Activated CD4-positive, alpha-beta T cell treated with anti-CD3 and anti-CD28 coated beads, Interleukin-2, amount 50 U/mL, for 1 hour (primary cell): Measurements from ENCODE around the gene AR.

Source experiments
- DNase-seq: peaks from one replicate; pipeline ENCODE4 v3.0.0-alpha.2; 2020

AR gene

DNA sequence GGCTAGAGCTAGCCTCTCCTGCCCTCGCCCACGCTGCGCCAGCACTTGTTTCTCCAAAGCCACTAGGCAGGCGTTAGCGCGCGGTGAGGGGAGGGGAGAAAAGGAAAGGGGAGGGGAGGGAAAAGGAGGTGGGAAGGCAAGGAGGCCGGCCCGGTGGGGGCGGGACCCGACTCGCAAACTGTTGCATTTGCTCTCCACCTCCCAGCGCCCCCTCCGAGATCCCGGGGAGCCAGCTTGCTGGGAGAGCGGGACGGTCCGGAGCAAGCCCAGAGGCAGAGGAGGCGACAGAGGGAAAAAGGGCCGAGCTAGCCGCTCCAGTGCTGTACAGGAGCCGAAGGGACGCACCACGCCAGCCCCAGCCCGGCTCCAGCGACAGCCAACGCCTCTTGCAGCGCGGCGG is at the start of gene AR:
AR (plus strand) TSS at position 204 of the 400 bp plus-strand sequence. CDS start 1,126 bp downstream, outside the sequence.
- no peak for DNase-seq

- DNase-seq = no peak
Measured at GRCh38 chrX:67500617-67501016, 43.2 kb upstream of the AR start.

- DNase-seq = no peak
Measured at GRCh38 chrX:67503004-67503403, 40.8 kb upstream of the AR start.

- DNase-seq = no peak
Measured at GRCh38 chrX:67503453-67503852, 40.4 kb upstream of the AR start.

DNA sequence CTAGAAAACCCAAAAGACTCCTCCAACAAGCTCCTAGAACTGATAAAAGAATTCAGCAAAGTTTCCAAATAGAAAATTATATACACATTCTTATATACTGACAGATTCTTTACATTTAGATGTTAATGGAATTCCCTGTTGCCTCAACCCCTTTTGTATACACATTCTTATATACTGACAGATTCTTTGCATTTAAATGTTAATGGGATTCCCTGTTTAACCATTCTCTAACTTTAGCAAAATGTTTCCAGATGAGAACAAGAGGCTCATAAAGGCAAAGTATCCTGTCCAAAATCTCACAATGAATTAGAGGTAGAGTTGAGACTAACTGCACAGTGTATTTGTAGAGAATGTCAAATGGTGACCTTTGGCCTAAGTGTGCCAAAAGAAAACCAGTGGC is 23.1 kb upstream of the AR start:
- DNase-seq = no peak

DNA sequence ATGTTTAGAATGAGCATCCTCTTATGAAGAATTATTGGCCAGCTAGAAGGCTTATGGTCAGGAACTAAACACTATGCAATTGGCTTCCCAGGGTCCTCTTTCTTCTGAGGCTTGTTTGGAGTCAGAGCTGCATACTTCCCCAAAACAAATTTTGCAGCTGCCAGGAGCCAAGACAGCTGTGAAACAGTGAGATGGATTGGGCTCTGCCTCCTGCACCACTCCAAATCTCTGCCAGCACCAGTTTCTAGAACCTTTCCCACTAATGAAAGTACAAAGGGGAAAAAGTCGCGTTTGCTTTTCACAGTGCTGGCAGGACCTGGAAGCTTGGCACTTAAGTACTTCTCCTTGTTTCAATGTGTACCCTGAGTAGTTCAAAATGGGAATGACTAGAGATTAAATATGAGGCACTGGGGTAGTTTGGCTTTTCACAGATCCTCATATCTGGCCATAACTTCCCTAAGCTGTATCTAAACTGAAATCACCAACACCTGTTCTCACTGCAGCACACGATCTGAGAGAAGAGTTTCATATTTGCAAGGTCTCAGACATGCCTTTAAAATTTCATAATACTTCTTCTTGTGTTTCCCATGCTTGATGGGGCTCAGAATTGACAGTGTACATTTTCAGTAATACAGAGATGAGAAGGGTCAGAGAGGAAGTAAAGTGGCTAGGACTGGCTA is 20.7 kb upstream of the AR start:
- DNase-seq = no peak

- no peak for DNase-seq
Measured at GRCh38 chrX:67523932-67524331, 19.9 kb upstream of the AR start.

DNA sequence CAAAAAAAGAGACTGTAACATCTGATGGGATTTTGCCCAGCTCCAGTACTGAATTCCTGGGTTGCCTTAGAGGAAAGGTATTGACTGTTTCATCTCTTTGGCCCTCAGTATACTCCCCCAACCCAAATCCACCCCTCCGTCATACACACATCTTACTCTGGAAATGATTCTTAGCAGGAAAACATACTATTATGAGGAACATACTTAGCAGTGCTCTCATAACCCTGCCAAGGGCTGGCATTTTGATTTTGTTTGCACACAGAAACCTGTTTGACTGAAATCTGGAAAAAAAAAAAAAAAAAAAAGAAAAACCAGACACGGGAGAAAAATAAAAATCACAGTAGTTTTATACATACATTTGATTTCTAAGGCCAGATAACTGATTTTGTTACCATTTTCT is 19.4 kb upstream of the AR start:
- no peak for DNase-seq

GRCh38 chrX:67524950-67525691 is 18.7 kb upstream of the AR start:
- no peak for DNase-seq

GRCh38 chrX:67536564-67536963 is 7.3 kb upstream of the AR start:
- DNase-seq = no peak

DNA sequence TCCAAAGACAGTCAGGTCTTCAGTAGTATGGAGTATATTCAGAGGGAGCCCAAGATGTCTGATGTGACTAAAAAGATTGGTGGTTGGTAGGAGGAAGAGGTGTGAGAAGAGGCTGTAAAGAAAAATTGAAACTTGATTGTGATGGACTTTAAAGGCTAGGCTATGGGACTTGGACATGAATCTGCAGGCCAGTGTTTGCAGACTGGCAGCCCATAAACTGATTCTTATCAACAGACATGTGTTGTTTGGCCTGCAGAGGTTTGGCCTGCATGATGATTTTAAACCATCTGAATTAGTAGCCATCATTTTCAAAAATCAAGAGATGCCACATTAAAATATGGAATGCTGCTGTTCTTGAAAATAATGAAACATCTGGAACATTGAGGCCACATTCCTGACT is 5.4 kb upstream of the AR start:
- DNase-seq = no peak

DNA sequence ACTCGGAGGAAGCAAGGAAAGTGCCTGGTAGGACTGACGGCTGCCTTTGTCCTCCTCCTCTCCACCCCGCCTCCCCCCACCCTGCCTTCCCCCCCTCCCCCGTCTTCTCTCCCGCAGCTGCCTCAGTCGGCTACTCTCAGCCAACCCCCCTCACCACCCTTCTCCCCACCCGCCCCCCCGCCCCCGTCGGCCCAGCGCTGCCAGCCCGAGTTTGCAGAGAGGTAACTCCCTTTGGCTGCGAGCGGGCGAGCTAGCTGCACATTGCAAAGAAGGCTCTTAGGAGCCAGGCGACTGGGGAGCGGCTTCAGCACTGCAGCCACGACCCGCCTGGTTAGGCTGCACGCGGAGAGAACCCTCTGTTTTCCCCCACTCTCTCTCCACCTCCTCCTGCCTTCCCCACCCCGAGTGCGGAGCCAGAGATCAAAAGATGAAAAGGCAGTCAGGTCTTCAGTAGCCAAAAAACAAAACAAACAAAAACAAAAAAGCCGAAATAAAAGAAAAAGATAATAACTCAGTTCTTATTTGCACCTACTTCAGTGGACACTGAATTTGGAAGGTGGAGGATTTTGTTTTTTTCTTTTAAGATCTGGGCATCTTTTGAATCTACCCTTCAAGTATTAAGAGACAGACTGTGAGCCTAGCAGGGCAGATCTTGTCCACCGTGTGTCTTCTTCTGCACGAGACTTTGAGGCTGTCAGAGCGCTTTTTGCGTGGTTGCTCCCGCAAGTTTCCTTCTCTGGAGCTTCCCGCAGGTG is 637 bp downstream of the AR start:
- no peak for DNase-seq

GRCh38 chrX:67545036-67545821 is 1.4 kb downstream of the AR start:
- DNase-seq = no peak

DNA sequence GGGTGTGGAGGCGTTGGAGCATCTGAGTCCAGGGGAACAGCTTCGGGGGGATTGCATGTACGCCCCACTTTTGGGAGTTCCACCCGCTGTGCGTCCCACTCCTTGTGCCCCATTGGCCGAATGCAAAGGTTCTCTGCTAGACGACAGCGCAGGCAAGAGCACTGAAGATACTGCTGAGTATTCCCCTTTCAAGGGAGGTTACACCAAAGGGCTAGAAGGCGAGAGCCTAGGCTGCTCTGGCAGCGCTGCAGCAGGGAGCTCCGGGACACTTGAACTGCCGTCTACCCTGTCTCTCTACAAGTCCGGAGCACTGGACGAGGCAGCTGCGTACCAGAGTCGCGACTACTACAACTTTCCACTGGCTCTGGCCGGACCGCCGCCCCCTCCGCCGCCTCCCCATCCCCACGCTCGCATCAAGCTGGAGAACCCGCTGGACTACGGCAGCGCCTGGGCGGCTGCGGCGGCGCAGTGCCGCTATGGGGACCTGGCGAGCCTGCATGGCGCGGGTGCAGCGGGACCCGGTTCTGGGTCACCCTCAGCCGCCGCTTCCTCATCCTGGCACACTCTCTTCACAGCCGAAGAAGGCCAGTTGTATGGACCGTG is 2.2 kb downstream of the AR start:
- DNase-seq = no peak

GRCh38 chrX:67546496-67547423 is 2.9 kb downstream of the AR start:
- DNase-seq = no peak

- no peak for DNase-seq
Measured at GRCh38 chrX:67555578-67556203, 11.9 kb downstream of the AR start.

DNA sequence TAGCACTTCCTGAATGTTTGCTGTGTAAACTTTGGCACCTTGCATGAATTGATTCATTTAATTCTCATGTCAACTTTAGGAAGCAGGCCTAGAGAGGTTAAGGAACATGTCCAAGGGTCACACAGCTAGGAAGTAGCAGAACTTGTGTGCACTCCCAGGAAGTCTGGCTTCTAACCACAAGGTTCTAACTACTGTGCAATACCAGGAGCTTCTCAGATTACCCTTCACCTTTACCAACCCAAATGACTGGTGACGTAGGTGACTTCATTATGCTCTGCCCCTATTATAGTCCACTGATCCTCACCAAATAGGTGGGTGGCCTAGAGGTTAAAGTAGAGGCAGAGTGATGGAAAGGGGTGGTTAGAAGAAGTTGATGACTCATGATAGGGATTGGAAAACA is 14.4 kb downstream of the AR start:
- DNase-seq = no peak

GRCh38 chrX:67563469-67564448 is 19.9 kb downstream of the AR start:
- DNase-seq = no peak

- no peak for DNase-seq
Measured at GRCh38 chrX:67564475-67564874, 20.7 kb downstream of the AR start.

- no peak for DNase-seq
Measured at GRCh38 chrX:67568769-67569168, 24.9 kb downstream of the AR start.
